Endodermal cell (in vitro differentiated cells): ENCODE measurements around the gene CCDC80. TPM values are rescaled to one million over a fixed set of nuclear protein-coding genes. Genes with fewer than 3 reads are reported as not detected.

ENCODE experiments used
- DNase-seq: peaks from one replicate; pipeline ENCODE4 v3.0.0-alpha.2; 2017
- H3K27ac ChIP-seq: 2 replicates; pipeline ENCODE4 v1.5.1; 2013; ENCODE audit warnings: mild to moderate bottlenecking, low read depth, low read length, moderate library complexity
- H3K27me3 ChIP-seq: 2 replicates; pipeline ENCODE4 v1.6.1; 2013; ENCODE audit warnings: mild to moderate bottlenecking, low read length, moderate library complexity; ENCODE audit not compliant: insufficient read depth, control insufficient read depth, poor library complexity, severe bottlenecking
- H3K36me3 ChIP-seq: 2 replicates; pipeline ENCODE4 v1.7.0; 2013; ENCODE audit warnings: mild to moderate bottlenecking, low read length, moderate library complexity; ENCODE audit not compliant: control insufficient read depth, insufficient read depth
- H3K4me1 ChIP-seq: one replicate; pipeline ENCODE4 v1.7.0; 2013; ENCODE audit warnings: low read length; ENCODE audit not compliant: control insufficient read depth, insufficient read depth
- H3K4me3 ChIP-seq: 2 replicates; pipeline ENCODE4 v1.5.1; 2013; ENCODE audit warnings: mild to moderate bottlenecking, low read length, moderate library complexity
- H3K9ac ChIP-seq: 2 replicates; pipeline ENCODE4 v1.6.1; 2013; ENCODE audit warnings: mild to moderate bottlenecking, low read length, moderate library complexity; ENCODE audit not compliant: poor library complexity, severe bottlenecking; ENCODE audit errors: extremely low read depth
- H3K9me3 ChIP-seq: 2 replicates; pipeline ENCODE4 v1.6.1; 2013; ENCODE audit warnings: mild to moderate bottlenecking, low read length, moderate library complexity; ENCODE audit not compliant: control insufficient read depth
- H3K27ac Mint-ChIP-seq: 2 replicates; pipeline ENCODE4 v1.8.0; 2020; ENCODE audit warnings: mixed read lengths
- H3K27me3 Mint-ChIP-seq: 2 replicates; pipeline ENCODE4 v1.8.0; 2021; ENCODE audit warnings: mild to moderate bottlenecking, mixed read lengths; ENCODE audit not compliant: insufficient read depth
- H3K36me3 Mint-ChIP-seq: 2 replicates; pipeline ENCODE4 v1.8.0; 2020; ENCODE audit warnings: low read depth, mixed read lengths
- H3K4me1 Mint-ChIP-seq: 2 replicates; pipeline ENCODE4 v1.8.0; 2020; ENCODE audit warnings: mixed read lengths
- H3K4me3 Mint-ChIP-seq: 2 replicates; pipeline ENCODE4 v1.8.0; 2020; ENCODE audit warnings: mild to moderate bottlenecking, moderate library complexity, mixed read lengths
- H3K9me3 Mint-ChIP-seq: 2 replicates; pipeline ENCODE4 v1.8.0; 2020; ENCODE audit warnings: mild to moderate bottlenecking, mixed read lengths
- CTCF ChIP-seq: fragments of 200-600 bp; sonication (generic); conservative IDR thresholded peaks from 2 replicates; pipeline ENCODE4 v1.5.0; 2021; ENCODE audit warnings: antibody characterized with exemption, mild to moderate bottlenecking
- WGBS, 2 experiments: methylation state at CpG; one replicate each; pipeline versions ENCODE4 v1.1.5 to v1.1.7; 2013; ENCODE audit warnings: missing lambda C conversion rate in 2 of 2, mixed read lengths in 1 of 2; ENCODE audit not compliant: insufficient coverage in 1 of 2, insufficient read length in 1 of 2; 5-methylcytosine and 5-hydroxymethylcytosine counted together
- total RNA-seq, 2 donors: library from RNA; stranded (reverse); fragmentation: NEBNext Ultra II Directional in 1 of 2; extraction: Animal tissue kit (Norgen Biotek cat#: 25700) in 1 of 2; gene quantifications; 2 replicates in 1 of 2; 3 replicates in 1 of 2; pipeline ENCODE4 v1.2.1, GENCODE V29; 2021

The CCDC80 gene
- total RNA-seq, 2 donors from 2014 or later: 4.6 to 31.5 TPM

- Histone ChIP-seq H3K36me3 (no peaks in the 10 kb centered on the region), H3K4me3 (no peak overlapping the region), H3K9ac (no peak overlapping the region), H3K27me3 (no peaks in the 10 kb centered on the region), H3K9me3 (no peaks in the 10 kb centered on the region), H3K27ac (peak overlapping the region; percentile 51), H3K4me1 (peaks cover 3% of the 10 kb centered on the region)
- peaks cover 3% of the 10 kb centered on the region for H3K9me3 Mint-ChIP-seq
- H3K27me3 Mint-ChIP-seq: no peaks in the 10 kb centered on the region
- WGBS, 2 experiments: 93 to 100% methylated on average over 1 of the region's 1 CpG
- peaks cover 26% of the 10 kb centered on the region for H3K4me1 Mint-ChIP-seq
- no peak for TF ChIP-seq CTCF
- H3K27ac Mint-ChIP-seq: no peak overlapping the region
- no peak overlapping the region for H3K4me3 Mint-ChIP-seq
- H3K36me3 Mint-ChIP-seq: no peaks in the 10 kb centered on the region
- no peak for DNase-seq
These were observed 46.7 kb upstream of the CCDC80 start for GRCh38 chr3:112687616-112688015.

- Mint-ChIP-seq H3K4me1 (peaks cover 22% of the 10 kb centered on the region), H3K36me3 (no peaks in the 10 kb centered on the region), H3K9me3 (peaks cover under 1% of the 10 kb centered on the region), H3K27me3 (no peaks in the 10 kb centered on the region), H3K27ac (no peak overlapping the region), H3K4me3 (no peak overlapping the region)
- no peak for DNase-seq
- Histone ChIP-seq H3K9me3 (no peaks in the 10 kb centered on the region), H3K36me3 (no peaks in the 10 kb centered on the region), H3K27ac (peak overlapping the region; percentile 51), H3K9ac (no peak overlapping the region), H3K4me3 (no peak overlapping the region), H3K27me3 (no peaks in the 10 kb centered on the region), H3K4me1 (peaks cover 3% of the 10 kb centered on the region)
- 63 to 85% methylated on average over 3 of the region's 3 CpGs for WGBS, 2 experiments
- no peak for TF ChIP-seq CTCF
These were observed 46.3 kb upstream of the CCDC80 start for GRCh38 chr3:112687211-112687610.

GRCh38 chr3:112685956-112686799 is 45.2 kb upstream of the CCDC80 start:
- Histone ChIP-seq H3K27ac (peak overlapping the region; percentile 25), H3K9me3 (no peaks in the 10 kb centered on the region), H3K9ac (no peak overlapping the region), H3K4me3 (no peak overlapping the region), H3K27me3 (no peaks in the 10 kb centered on the region), H3K4me1 (peaks cover 3% of the 10 kb centered on the region), H3K36me3 (no peaks in the 10 kb centered on the region)
- Mint-ChIP-seq H3K36me3 (no peaks in the 10 kb centered on the region), H3K27ac (no peak overlapping the region), H3K9me3 (no peaks in the 10 kb centered on the region), H3K4me1 (peaks cover 22% of the 10 kb centered on the region), H3K27me3 (no peaks in the 10 kb centered on the region), H3K4me3 (no peak overlapping the region)
- no peak for TF ChIP-seq CTCF
- DNase-seq: no peak
- WGBS, 2 experiments: 70 to 93% methylated on average over 2 to 5 of the region's 5 CpGs
